ENCODE measurements around the gene TEX264. TPM values are rescaled to one million over a fixed set of nuclear protein-coding genes. Genes with fewer than 3 reads are reported as not detected.

TEX264 gene
- total and polyA plus RNA-seq, 2 of the 13 experiments (the other 11 are each of a cell fraction or from before 2014, with no cell fraction given) = 35.2 to 52.1 TPM

GRCh38 chr3:51673181-51673801 is 2.2 kb downstream of the TEX264 start:
- intact Hi-C loops (cut with micrococcal nuclease; ENCODE audit: unreplicated experiment) = loop anchor here (10.0 kb wide), 1 partner anchor 288 kb away; the partner anchor contains the start of gene MANF
- H3K4me2 ChIP-seq (ENCODE audit: low read depth, low read length) = peak overlapping the region; percentile 96; the same call in 1 of the 2 replicates
- no peak overlapping the region for H2AFZ ChIP-seq (ENCODE audit: low read length)
- no peaks in the 10 kb centered on the region for H4K20me1 ChIP-seq (ENCODE audit: insufficient read depth, low read length)
- H3K4me1 ChIP-seq (ENCODE audit: insufficient read depth, low read length) = peaks cover 44% of the 10 kb centered on the region
- peak overlapping the region in 1 of 3 experiments; percentile 3; a peak in 1 of 6 replicates for H3K4me3 ChIP-seq (replicated peaks in 1 of 3; ENCODE audit: insufficient read depth in 1 of 3, low read depth in 2 of 3, low read length in 3 of 3)
- H3K79me2 ChIP-seq (ENCODE audit: insufficient read depth, low read length) = peaks cover 4% of the 10 kb centered on the region
- WGBS (ENCODE audit: low lambda C conversion rate) = 35% methylated on average over 4 of the region's 4 CpGs
- in situ Hi-C loops (cut with HindIII; ENCODE audit: extremely low pct_ligation_motif_present, low pct_unique_long_range_greater_than_20kb) = no loop called here
- FAIRE-seq = peak; percentile 73
- peaks cover 6 to 7% of the 10 kb centered on the region in 2 experiments; a peak in 3 of 5 replicates for H3K36me3 ChIP-seq (replicated peaks in 1 of 2; ENCODE audit: control insufficient read depth in 1 of 2, insufficient read depth in 2 of 2, low read length in 2 of 2)
- no peaks in the 10 kb centered on the region for H3K9me3 ChIP-seq (ENCODE audit: low read length)
- H3K27ac ChIP-seq (ENCODE audit: extremely low read length, insufficient read depth, low read length) = peak overlapping the region; percentile 55
- BruUV-seq (replicated peaks) = no TSS peak
- 0 out of 2 replicates have a peak overlapping the region, but pooled peaks have one; percentile 28 for H3K9ac ChIP-seq (ENCODE audit: insufficient read depth, low read depth, low read length)
- POLR2A ChIA-PET = interaction anchor here (0.8 to 1.5 kb wide), 3 partner anchors 9 to 270 kb away, joined by 3 to 4 read pairs (median 4); partner anchors contain the start of gene DCAF1
- ATAC-seq = no peak
- no peaks in the 10 kb centered on the region for H3K27me3 ChIP-seq (ENCODE audit: control insufficient read depth in 1 of 2, insufficient read depth in 2 of 2, low read length in 2 of 2)
- CTCF ChIA-PET (ENCODE audit: low intra/inter-chr PET ratio, low total read pairs) = no interaction called here
- DNase-seq (ENCODE audit: low spot score) = peak; percentile 44
- TF ChIP-seq BCLAF1 (IDR thresholded peaks at IDR 0.05) = no peak
- TF ChIP-seq ZNF17 (CRISPR knock-in tag; IDR thresholded peaks at IDR 0.05) = no peak
- no peak for TF ChIP-seq NFE2L2 (IDR thresholded peaks at IDR 0.05; ENCODE audit: low read length)
- TF ChIP-seq ZFX (CRISPR knock-in tag; IDR thresholded peaks at IDR 0.05; ENCODE audit: low read depth) = peak; percentile 35; the same call in 1 of the 2 replicates
- no peak for TF ChIP-seq TAF1 (CRISPR knock-in tag; IDR thresholded peaks at IDR 0.05)
- 0 out of 2 replicates have a peak, but pooled peaks have one; percentile 64 for TF ChIP-seq ZNF740 (CRISPR knock-in tag; IDR thresholded peaks at IDR 0.05)
- TF ChIP-seq ZNF317 (CRISPR knock-in tag; IDR thresholded peaks at IDR 0.05) = no peak
- TF ChIP-seq ZNF142 (CRISPR knock-in tag; IDR thresholded peaks at IDR 0.05) = 0 out of 2 replicates have a peak, but pooled peaks have one; percentile 35
- TF ChIP-seq HNF4A (CRISPR knock-in tag; IDR thresholded peaks at IDR 0.05) = peak; percentile 73
- no peak for TF ChIP-seq FOXP4 (CRISPR knock-in tag; IDR thresholded peaks at IDR 0.05)
- TF ChIP-seq DBP (CRISPR knock-in tag; IDR thresholded peaks at IDR 0.05; ENCODE audit: not compliant biosample characterization) = no peak
